Measurements from ENCODE around the gene SLC30A3. TPM values are rescaled to one million over a fixed set of nuclear protein-coding genes. Genes with fewer than 3 reads are reported as not detected.

Gene SLC30A3
- total and polyA plus RNA-seq, 3 donors from 2014 or later: 111 to 160 (median 130) TPM

GRCh38 chr2:27245626-27246025, 17.2 kb downstream of the SLC30A3 start:
- DNase-seq: peak; percentile 58
- 57 to 62% methylated on average over 4 of the region's 4 CpGs for WGBS, 2 donors
- Histone ChIP-seq H3K4me1 (peaks cover 14% of the 10 kb centered on the region), H3K4me3 (no peak overlapping the region), H3K27me3 (no peaks in the 10 kb centered on the region), H3K36me3 (ENCODE audit: low read depth, missing control alignments) (no peaks in the 10 kb centered on the region), H3K27ac (peak overlapping the region; percentile 50 to 64), H3K9me3 (no peaks in the 10 kb centered on the region)
- intact Hi-C loops (cut with DNase I; ENCODE audit: low total_unique reads): no loop called here
- TF ChIP-seq CTCF (IDR thresholded peaks at IDR 0.05): no peak
- no peak for TF ChIP-seq POLR2A (IDR thresholded peaks at IDR 0.05)

- TF ChIP-seq POLR2A (IDR thresholded peaks at IDR 0.05) (no peak), CTCF (IDR thresholded peaks at IDR 0.05) (no peak)
- H3K27me3 ChIP-seq: no peaks in the 10 kb centered on the region
- no peak overlapping the region for H3K4me3 ChIP-seq
- no peaks in the 10 kb centered on the region for H3K9me3 ChIP-seq
- H3K27ac ChIP-seq: peak overlapping the region in 1 of 2 donors; percentile 64
- no peaks in the 10 kb centered on the region for H3K36me3 ChIP-seq (ENCODE audit: low read depth, missing control alignments)
- 69 to 71% methylated on average over 10 of the region's 10 CpGs for WGBS, 2 donors
- H3K4me1 ChIP-seq: peaks cover 9% of the 10 kb centered on the region
- intact Hi-C loops (cut with DNase I; ENCODE audit: low total_unique reads): no loop called here
- DNase-seq: no peak
These were observed 17.7 kb downstream of the SLC30A3 start for GRCh38 chr2:27245116-27245515.

- TF ChIP-seq POLR2A (IDR thresholded peaks at IDR 0.05): no peak
- TF ChIP-seq CTCF (IDR thresholded peaks at IDR 0.05): no peak
- no peak overlapping the region for H3K4me3 ChIP-seq
- peaks cover 4% of the 10 kb centered on the region for H3K4me1 ChIP-seq
- no peaks in the 10 kb centered on the region for H3K27me3 ChIP-seq
- intact Hi-C loops (cut with DNase I; ENCODE audit: low total_unique reads): no loop called here
- no peaks in the 10 kb centered on the region for H3K36me3 ChIP-seq (ENCODE audit: low read depth, missing control alignments)
- WGBS, 2 donors: 75 to 76% methylated on average over 19 of the region's 19 CpGs
- H3K9me3 ChIP-seq: no peaks in the 10 kb centered on the region
- H3K27ac ChIP-seq: peak overlapping the region in 1 of 2 donors; percentile 1
- no peak for DNase-seq
These were observed 19.3 kb downstream of the SLC30A3 start for GRCh38 chr2:27243391-27244130.

GRCh38 chr2:27242614-27242951, 20.3 kb downstream of the SLC30A3 start:
- Histone ChIP-seq H3K36me3 (ENCODE audit: low read depth, missing control alignments) (no peaks in the 10 kb centered on the region), H3K9me3 (no peaks in the 10 kb centered on the region), H3K27ac (no peak overlapping the region), H3K27me3 (no peaks in the 10 kb centered on the region), H3K4me1 (peaks cover 4% of the 10 kb centered on the region), H3K4me3 (no peak overlapping the region)
- no peak for TF ChIP-seq POLR2A (IDR thresholded peaks at IDR 0.05)
- intact Hi-C loops (cut with DNase I; ENCODE audit: low total_unique reads): no loop called here
- WGBS, 2 donors: 93 to 100% methylated on average over 1 to 16 of the region's 16 CpGs
- DNase-seq: no peak

GRCh38 chr2:27241761-27242613, 20.9 kb downstream of the SLC30A3 start:
- no peak overlapping the region for H3K27ac ChIP-seq
- intact Hi-C loops (cut with DNase I; ENCODE audit: low total_unique reads): no loop called here
- 77 to 88% methylated on average over 18 to 24 of the region's 24 CpGs for WGBS, 2 donors
- H3K27me3 ChIP-seq: no peaks in the 10 kb centered on the region
- H3K36me3 ChIP-seq (ENCODE audit: low read depth, missing control alignments): no peaks in the 10 kb centered on the region
- peaks cover 4% of the 10 kb centered on the region for H3K4me1 ChIP-seq
- no peak overlapping the region for H3K4me3 ChIP-seq
- H3K9me3 ChIP-seq: no peaks in the 10 kb centered on the region
- DNase-seq: no peak
- TF ChIP-seq CTCF (IDR thresholded peaks at IDR 0.05): no peak
- no peak for TF ChIP-seq POLR2A (IDR thresholded peaks at IDR 0.05)

Measured in testis (tissue), 3 donors.